ENCODE data around the gene PPP6R3.

PPP6R3 gene

GRCh38 chr11:68581439-68581838, 120.9 kb downstream of the PPP6R3 start:
- TF ChIP-seq REST (IDR thresholded peaks at IDR 0.05; ENCODE audit: insufficient read depth in 1 of 2, low read depth in 2 of 2, low read length in 2 of 2) (no peak), FOXP2 (optimal IDR thresholded peaks at IDR 0.05; ENCODE audit: borderline replicate concordance, extremely low read depth, extremely low read length, insufficient read depth) (no peak), POLR2AphosphoS5 (IDR thresholded peaks at IDR 0.05; ENCODE audit: low read depth, low read length) (no peak), TAF1 (IDR thresholded peaks at IDR 0.05; ENCODE audit: borderline replicate concordance, insufficient read depth, low read length) (no peak), SIN3A (IDR thresholded peaks at IDR 0.05; ENCODE audit: borderline replicate concordance, insufficient read depth, low read length) (no peak)

- TF ChIP-seq FOXP2 (optimal IDR thresholded peaks at IDR 0.05; ENCODE audit: borderline replicate concordance, extremely low read depth, extremely low read length, insufficient read depth) (no peak), POLR2AphosphoS5 (IDR thresholded peaks at IDR 0.05; ENCODE audit: low read depth, low read length) (no peak), TAF1 (IDR thresholded peaks at IDR 0.05; ENCODE audit: borderline replicate concordance, insufficient read depth, low read length) (no peak), SIN3A (IDR thresholded peaks at IDR 0.05; ENCODE audit: borderline replicate concordance, insufficient read depth, low read length) (no peak), REST (IDR thresholded peaks at IDR 0.05; ENCODE audit: insufficient read depth in 1 of 2, low read depth in 2 of 2, low read length in 2 of 2) (no peak)
Measured at GRCh38 chr11:68581901-68582300, 121.3 kb downstream of the PPP6R3 start.

- TF ChIP-seq SIN3A (IDR thresholded peaks at IDR 0.05; ENCODE audit: borderline replicate concordance, insufficient read depth, low read length) = no peak
- TF ChIP-seq FOXP2 (optimal IDR thresholded peaks at IDR 0.05; ENCODE audit: borderline replicate concordance, extremely low read depth, extremely low read length, insufficient read depth) = no peak
- no peak for TF ChIP-seq TAF1 (IDR thresholded peaks at IDR 0.05; ENCODE audit: borderline replicate concordance, insufficient read depth, low read length)
- TF ChIP-seq REST (IDR thresholded peaks at IDR 0.05; ENCODE audit: insufficient read depth in 1 of 2, low read depth in 2 of 2, low read length in 2 of 2) = no peak
- TF ChIP-seq POLR2AphosphoS5 (IDR thresholded peaks at IDR 0.05; ENCODE audit: low read depth, low read length) = no peak
Measured at GRCh38 chr11:68582416-68583040, 122.0 kb downstream of the PPP6R3 start.

GRCh38 chr11:68583041-68583446, 122.5 kb downstream of the PPP6R3 start:
- TF ChIP-seq REST (IDR thresholded peaks at IDR 0.05; ENCODE audit: insufficient read depth in 1 of 2, low read depth in 2 of 2, low read length in 2 of 2) (no peak), FOXP2 (optimal IDR thresholded peaks at IDR 0.05; ENCODE audit: borderline replicate concordance, extremely low read depth, extremely low read length, insufficient read depth) (no peak), POLR2AphosphoS5 (IDR thresholded peaks at IDR 0.05; ENCODE audit: low read depth, low read length) (no peak), SIN3A (IDR thresholded peaks at IDR 0.05; ENCODE audit: borderline replicate concordance, insufficient read depth, low read length) (no peak), TAF1 (IDR thresholded peaks at IDR 0.05; ENCODE audit: borderline replicate concordance, insufficient read depth, low read length) (no peak)
